GM12878 (cell line): Measurements from ENCODE around the gene CIRBP. TPM values are rescaled to one million over a fixed set of nuclear protein-coding genes. Genes with fewer than 3 reads are reported as not detected.

Experiments used
- ATAC-seq: fragments of 200-7000 bp; cut with Tn5 transposase; 3 replicates; pipeline ENCODE4 v1.9.1; 2020; ENCODE audit warnings: mild to moderate bottlenecking, moderate library complexity
- BruUV-seq: library from RNA; stranded (reverse); fragments of 400-500 nt; replicated peaks from 2 replicates; lab custom pipeline; 2021; lab: Mats Ljungman, UMichigan
- CTCF ChIA-PET: fragments of 300-600 bp; sonication (Branson Sonifier 250); formaldehyde crosslinking; extraction: SDS; loops from one replicate; lab custom pipeline; 2021; ENCODE audit warnings: inconsistent platforms; lab: Yijun Ruan, JAX
- POLR2A ChIA-PET: fragments of 350-600 bp; formaldehyde crosslinking; extraction: SDS; loops from one replicate; lab custom pipeline; 2021; ENCODE audit warnings: inconsistent platforms; lab: Charles Lee
- RAD21 ChIA-PET: fragments of 300-600 bp; sonication (Branson Sonifier 250); formaldehyde crosslinking; loops from one replicate; lab custom pipeline; 2023; ENCODE audit warnings: antibody characterized with exemption; ENCODE audit not compliant: unreplicated experiment; lab: Charles Lee
- SMC1A ChIA-PET: fragments of 300-600 bp; sonication (Branson Sonifier 250); formaldehyde crosslinking; loops from one replicate; lab custom pipeline; 2023; ENCODE audit not compliant: unreplicated experiment, uncharacterized antibody; lab: Charles Lee
- DNase-seq: peaks from one replicate; pipeline ENCODE4 v3.0.0-alpha.2; 2011; ENCODE audit warnings: low read depth, low spot score
- FAIRE-seq: peaks from 3 replicates; lab custom pipeline; 2011; peaks lifted over from hg19 to GRCh38; lab: Jason Lieb, UNC
- H2AFZ ChIP-seq: 2 replicates; pipeline ENCODE4 v1.6.0; 2011; ENCODE audit warnings: low read depth, low read length, control low read depth; ENCODE audit not compliant: control insufficient read depth
- H3K27ac ChIP-seq: 2 replicates; pipeline ENCODE4 v1.5.1; 2011; ENCODE audit warnings: control low read depth; ENCODE audit not compliant: control insufficient read depth, insufficient read depth
- H3K27me3 ChIP-seq, 2 experiments: replicated peaks in 1 of 2; 2 replicates each; pipeline versions ENCODE4 v1.6.0 to v1.6.1; 2011; ENCODE audit warnings: low read length in 1 of 2; ENCODE audit not compliant: control insufficient read depth in 2 of 2, insufficient read depth in 2 of 2
- H3K36me3 ChIP-seq, 2 experiments: 2 replicates each; pipeline ENCODE4 v1.5.1; 2011; ENCODE audit warnings: low read length in 1 of 2; ENCODE audit not compliant: control insufficient read depth in 2 of 2, insufficient read depth in 2 of 2
- H3K4me1 ChIP-seq: 2 replicates; pipeline ENCODE4 v1.6.1; 2011; ENCODE audit warnings: mild to moderate bottlenecking, low read length, moderate library complexity, mixed read lengths; ENCODE audit not compliant: control insufficient read depth, insufficient read depth
- H3K4me2 ChIP-seq: 2 replicates; pipeline ENCODE4 v1.6.0; 2011; ENCODE audit warnings: control low read depth; ENCODE audit not compliant: control insufficient read depth, insufficient read depth
- H3K4me3 ChIP-seq: fragments of 200-600 bp; sonication (generic); 2 replicates; pipeline ENCODE4 v1.5.1; 2016
- H3K79me2 ChIP-seq: 2 replicates; pipeline ENCODE4 v1.6.0; 2011; ENCODE audit warnings: low read length; ENCODE audit not compliant: control insufficient read depth, insufficient read depth
- H3K9ac ChIP-seq: 2 replicates; pipeline ENCODE4 v1.8.0; 2011; ENCODE audit warnings: low read length, control low read depth, mixed read lengths; ENCODE audit not compliant: control insufficient read depth, insufficient read depth
- H3K9me3 ChIP-seq: replicated peaks from 3 replicates; pipeline ENCODE4 v1.5.1; 2011; ENCODE audit warnings: mild to moderate bottlenecking, low read length; ENCODE audit not compliant: control insufficient read depth, insufficient read depth
- H4K20me1 ChIP-seq: 2 replicates; pipeline ENCODE4 v1.6.0; 2011; ENCODE audit not compliant: control insufficient read depth, insufficient read depth
- CBX3 ChIP-seq: fragments of 200-600 bp; sonication (generic); IDR thresholded peaks from 2 replicates; pipeline ENCODE4 v1.6.1; 2016; ENCODE audit warnings: low read depth, borderline replicate concordance
- EGR1 ChIP-seq, 2 experiments: IDR thresholded peaks; 1 replicate in 1 of 2; 2 replicates in 1 of 2; pipeline ENCODE4 v1.6.1; 2011 to 2012; ENCODE audit warnings: low read depth in 2 of 2, low read length in 2 of 2, borderline replicate concordance in 1 of 2, mild to moderate bottlenecking in 1 of 2, moderate library complexity in 1 of 2
- EZH2 ChIP-seq: IDR thresholded peaks from 2 replicates; pipeline ENCODE4 v1.6.1; 2012; ENCODE audit warnings: low read depth, mild to moderate bottlenecking, control low read depth, inconsistent platforms, low read length, borderline replicate concordance; ENCODE audit not compliant: control insufficient read depth
- HCFC1 ChIP-seq: fragments of 150-350 bp; IDR thresholded peaks from 2 replicates; pipeline ENCODE4 v1.6.1; 2014; ENCODE audit warnings: low read length
- HDAC6 ChIP-seq: fragments of 200-600 bp; sonication (generic); IDR thresholded peaks from one replicate; pipeline ENCODE4 v1.8.0; 2017; ENCODE audit warnings: antibody characterized with exemption; ENCODE audit not compliant: unreplicated experiment
- MEF2A ChIP-seq: IDR thresholded peaks from 2 replicates; pipeline ENCODE4 v1.6.1; 2011; ENCODE audit warnings: low read depth, mild to moderate bottlenecking, low read length, moderate library complexity; ENCODE audit not compliant: insufficient read depth
- MXI1 ChIP-seq: fragments of 150-350 bp; IDR thresholded peaks from 2 replicates; pipeline ENCODE4 v1.6.1; 2011; ENCODE audit warnings: low read depth, mild to moderate bottlenecking, inconsistent platforms, low read length, improper control_type of control experiment
- NFYA ChIP-seq: IDR thresholded peaks from 2 replicates; pipeline ENCODE4 v1.6.1; 2011; ENCODE audit warnings: low read depth, mild to moderate bottlenecking, low read length, improper control_type of control experiment, borderline replicate concordance
- PAX5 ChIP-seq: IDR thresholded peaks from 2 replicates; pipeline ENCODE4 v1.6.1; 2011; ENCODE audit warnings: low read depth, low read length, borderline replicate concordance
- RB1 ChIP-seq: fragments of 450-650 bp; formaldehyde crosslinking; IDR thresholded peaks from 2 replicates; pipeline ENCODE4 v1.6.1; 2017; ENCODE audit warnings: mild to moderate bottlenecking, borderline replicate concordance
- SMARCA5 ChIP-seq: fragments of 450-650 bp; IDR thresholded peaks from 2 replicates; pipeline ENCODE4 v1.6.1; 2017; ENCODE audit warnings: mild to moderate bottlenecking
- STAT1 ChIP-seq: fragments of 450-650 bp; conservative IDR thresholded peaks from 2 replicates; pipeline ENCODE4 v1.6.1; 2014; ENCODE audit warnings: antibody characterized with exemption, mild to moderate bottlenecking
- SUPT20H ChIP-seq: IDR thresholded peaks from 2 replicates; pipeline ENCODE4 v1.6.1; 2011; ENCODE audit warnings: low read depth, mild to moderate bottlenecking, low read length, moderate library complexity, borderline replicate concordance; ENCODE audit not compliant: control insufficient read depth
- ZNF217 ChIP-seq: fragments of 450-650 bp; IDR thresholded peaks from 2 replicates; pipeline ENCODE4 v1.6.1; 2017; ENCODE audit warnings: antibody characterized with exemption, mild to moderate bottlenecking
- WGBS: methylation state at CpG from one replicate; pipeline ENCODE4 v1.1.6; 2016; ENCODE audit warnings: low lambda C conversion rate; ENCODE audit not compliant: insufficient replicate concordance, insufficient coverage; ENCODE audit errors: missing lambda C conversion rate; 5-methylcytosine and 5-hydroxymethylcytosine counted together
- in situ Hi-C: fragments of 300-500 bp; cut with MboI; formaldehyde crosslinking; loops from 9 replicates; pipeline ENCODE4 v1.14.3; 2018; ENCODE audit warnings: mixed read lengths
- intact Hi-C: fragments of 100-400 bp; cut with micrococcal nuclease; formaldehyde crosslinking; loops from one replicate; pipeline ENCODE4 v1.14.2; 2022; ENCODE audit not compliant: unreplicated experiment
- polyA plus RNA-seq, 11 experiments: library from polyadenylated mRNA; depleted of rRNA in 4 of 11; unstranded in 6 of 11; stranded (reverse) in 5 of 11; fragments of >200 nt; fragmentation: Nextera tagmentation in 4 of 11; fragmentation: Illumina TruSeq in 1 of 11; extraction: Ambion mirVana in 4 of 11; extraction: Trizol in 1 of 11; gene quantifications; 1 replicate in 1 of 11; 2 replicates in 10 of 11; pipeline versions ENCODE4 v1.2.1 to v1.2.3, GENCODE V29; 2011 to 2016; ENCODE audit warnings: inconsistent platforms in 2 of 11, missing spikeins in 2 of 11, low read depth in 1 of 11
- total RNA-seq, 4 experiments: library from RNA; depleted of rRNA in 3 of 4; stranded (reverse); fragments of >200 nt in 3 of 4; fragmentation: Illumina TruSeq in 1 of 4; extraction: Trizol in 1 of 4; gene quantifications; 2 replicates each; pipeline versions ENCODE4 v1.2.1 to v1.2.3, GENCODE V29; 2013 to 2021
- TF ChIP-seq, protein P1 (sequence below): fragments of 450-650 bp; formaldehyde crosslinking; IDR thresholded peaks from 2 replicates; pipeline ENCODE4 v1.5.0; 2022; ENCODE audit warnings: mild to moderate bottlenecking, missing genetic modification characterization
- TF ChIP-seq, protein P2 (sequence below): fragments of 450-650 bp; IDR thresholded peaks from 2 replicates; pipeline ENCODE4 v1.6.1; 2018; ENCODE audit warnings: borderline replicate concordance, mild to moderate bottlenecking; ENCODE audit not compliant: partially characterized antibody

CIRBP gene
- total and polyA plus RNA-seq, 10 of the 15 experiments (the other 5 are each of a cell fraction or from before 2014, with no cell fraction given), result 27.6 to 335 (median 229) TPM

DNA sequence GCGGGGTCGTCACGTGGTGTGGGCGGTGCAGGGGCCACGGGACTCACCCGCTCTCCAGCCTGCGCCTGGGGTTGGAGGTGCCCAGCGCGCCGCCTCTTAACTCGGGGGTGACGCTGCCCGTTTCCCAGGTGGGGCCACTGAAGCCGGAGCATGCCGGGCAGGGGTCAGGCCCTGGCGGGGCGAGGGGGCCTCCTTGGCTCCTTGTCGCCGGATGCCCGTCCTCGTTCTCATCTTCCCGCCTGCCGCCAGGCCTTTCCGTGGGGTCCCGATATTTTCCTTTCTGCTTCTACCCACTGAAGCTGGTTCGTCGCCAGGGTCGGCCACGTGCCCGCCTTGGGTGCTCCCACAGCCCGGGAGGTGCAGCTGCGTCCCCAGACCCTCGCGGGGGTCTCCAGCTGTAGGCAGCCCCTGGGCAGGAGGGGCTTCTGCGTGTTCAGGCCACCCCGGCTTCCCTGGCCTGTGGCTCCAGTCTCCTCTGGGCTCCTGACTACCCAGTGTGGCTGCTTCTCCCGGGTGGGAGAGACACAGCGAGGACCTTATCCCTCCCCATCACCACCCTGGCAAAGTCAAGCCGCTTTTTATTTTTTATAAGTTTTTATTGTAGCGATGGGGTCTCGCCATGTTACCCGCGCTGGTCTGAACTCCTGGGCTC, 7.0 kb downstream of the CIRBP start:
- ChIA-PET CTCF (interaction anchor here (1.5 kb wide), 1 partner anchor 32 kb away, joined by 8 read pairs; no protein-coding TSS in a partner anchor), RAD21 (interaction anchor here (1.4 to 3.9 kb wide), 2 partner anchors 32 to 96 kb away, joined by 5 to 29 read pairs; no protein-coding TSS in a partner anchor), SMC1A (no interaction called here), POLR2A (interaction anchor here (1.2 kb wide), 1 partner anchor 33 kb away, joined by 3 read pairs; no protein-coding TSS in a partner anchor)
- Histone ChIP-seq H3K27me3 (no peaks in the 10 kb centered on the region), H4K20me1 (no peaks in the 10 kb centered on the region; the same call in 1 of the 2 replicates), H3K4me1 (peaks cover 19% of the 10 kb centered on the region), H3K36me3 (peaks cover 35 to 52% of the 10 kb centered on the region in 2 experiments), H3K27ac (peak overlapping the region; percentile 97), H3K9ac (peak overlapping the region; percentile 96), H3K4me2 (peak overlapping the region; percentile 68), H2AFZ (peak overlapping the region; percentile 50), H3K79me2 (peaks cover 51% of the 10 kb centered on the region), H3K9me3 (no peaks in the 10 kb centered on the region), H3K4me3 (peak overlapping the region; percentile 85)
- in situ Hi-C loops, result loop anchor here (5.0 kb wide), 1 partner anchor 96 kb away; no protein-coding TSS in a partner anchor
- BruUV-seq, result no TSS peak
- DNase-seq (no peak), FAIRE-seq (no peak), ATAC-seq (no peak)
- WGBS, result 1% methylated on average over 32 of the region's 43 CpGs
- intact Hi-C loops, result no loop called here
- TF ChIP-seq ZNF217 (no peak), MEF2A (no peak), CBX3 (no peak), PAX5 (no peak), SMARCA5 (peak; percentile 6; the same call in 1 of the 2 replicates), HDAC6 (no peak), NFYA (no peak), STAT1 (no peak), RB1 (no peak), HCFC1 (no peak), SUPT20H (no peak), EZH2 (no peak), EGR1 (IDR thresholded peaks at IDR 0.05; ENCODE audit: borderline replicate concordance in 1 of 2, low read depth in 2 of 2, low read length in 2 of 2) (peak in 1 of 2 experiments; percentile 1; a peak in 2 of 3 replicates), MXI1 (peak; percentile 15; the same call in 1 of the 2 replicates)
- TF ChIP-seq, protein P1, sequence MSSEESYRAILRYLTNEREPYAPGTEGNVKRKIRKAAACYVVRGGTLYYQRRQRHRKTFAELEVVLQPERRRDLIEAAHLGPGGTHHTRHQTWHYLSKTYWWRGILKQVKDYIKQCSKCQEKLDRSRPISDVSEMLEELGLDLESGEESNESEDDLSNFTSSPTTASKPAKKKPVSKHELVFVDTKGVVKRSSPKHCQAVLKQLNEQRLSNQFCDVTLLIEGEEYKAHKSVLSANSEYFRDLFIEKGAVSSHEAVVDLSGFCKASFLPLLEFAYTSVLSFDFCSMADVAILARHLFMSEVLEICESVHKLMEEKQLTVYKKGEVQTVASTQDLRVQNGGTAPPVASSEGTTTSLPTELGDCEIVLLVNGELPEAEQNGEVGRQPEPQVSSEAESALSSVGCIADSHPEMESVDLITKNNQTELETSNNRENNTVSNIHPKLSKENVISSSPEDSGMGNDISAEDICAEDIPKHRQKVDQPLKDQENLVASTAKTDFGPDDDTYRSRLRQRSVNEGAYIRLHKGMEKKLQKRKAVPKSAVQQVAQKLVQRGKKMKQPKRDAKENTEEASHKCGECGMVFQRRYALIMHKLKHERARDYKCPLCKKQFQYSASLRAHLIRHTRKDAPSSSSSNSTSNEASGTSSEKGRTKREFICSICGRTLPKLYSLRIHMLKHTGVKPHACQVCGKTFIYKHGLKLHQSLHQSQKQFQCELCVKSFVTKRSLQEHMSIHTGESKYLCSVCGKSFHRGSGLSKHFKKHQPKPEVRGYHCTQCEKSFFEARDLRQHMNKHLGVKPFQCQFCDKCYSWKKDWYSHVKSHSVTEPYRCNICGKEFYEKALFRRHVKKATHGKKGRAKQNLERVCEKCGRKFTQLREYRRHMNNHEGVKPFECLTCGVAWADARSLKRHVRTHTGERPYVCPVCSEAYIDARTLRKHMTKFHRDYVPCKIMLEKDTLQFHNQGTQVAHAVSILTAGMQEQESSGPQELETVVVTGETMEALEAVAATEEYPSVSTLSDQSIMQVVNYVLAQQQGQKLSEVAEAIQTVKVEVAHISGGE (CRISPR knock-in tag), result no peak
- TF ChIP-seq, protein P2, sequence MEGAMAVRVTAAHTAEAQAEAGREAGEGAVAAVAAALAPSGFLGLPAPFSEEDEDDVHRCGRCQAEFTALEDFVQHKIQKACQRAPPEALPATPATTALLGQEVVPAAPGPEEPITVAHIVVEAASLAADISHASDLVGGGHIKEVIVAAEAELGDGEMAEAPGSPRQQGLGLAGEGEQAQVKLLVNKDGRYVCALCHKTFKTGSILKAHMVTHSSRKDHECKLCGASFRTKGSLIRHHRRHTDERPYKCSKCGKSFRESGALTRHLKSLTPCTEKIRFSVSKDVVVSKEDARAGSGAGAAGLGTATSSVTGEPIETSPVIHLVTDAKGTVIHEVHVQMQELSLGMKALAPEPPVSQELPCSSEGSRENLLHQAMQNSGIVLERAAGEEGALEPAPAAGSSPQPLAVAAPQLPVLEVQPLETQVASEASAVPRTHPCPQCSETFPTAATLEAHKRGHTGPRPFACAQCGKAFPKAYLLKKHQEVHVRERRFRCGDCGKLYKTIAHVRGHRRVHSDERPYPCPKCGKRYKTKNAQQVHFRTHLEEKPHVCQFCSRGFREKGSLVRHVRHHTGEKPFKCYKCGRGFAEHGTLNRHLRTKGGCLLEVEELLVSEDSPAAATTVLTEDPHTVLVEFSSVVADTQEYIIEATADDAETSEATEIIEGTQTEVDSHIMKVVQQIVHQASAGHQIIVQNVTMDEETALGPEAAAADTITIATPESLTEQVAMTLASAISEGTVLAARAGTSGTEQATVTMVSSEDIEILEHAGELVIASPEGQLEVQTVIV, result no peak
